Thoracic aorta (tissue), 2 donors: ENCODE measurements around the gene SLC41A3. TPM values are rescaled to one million over a fixed set of nuclear protein-coding genes. Genes with fewer than 3 reads are reported as not detected.

ENCODE experiments used
- ATAC-seq: fragments of 150-250 bp; one replicate; pipeline ENCODE4 v1.8.0; 2017; ENCODE audit warnings: low read depth; ENCODE audit not compliant: insufficient number of reproducible peaks, low FRiP score
- DNase-seq: peaks from one replicate; pipeline ENCODE4 v3.0.0-alpha.2; 2020; ENCODE audit warnings: low spot score
- H3K27ac ChIP-seq, 2 donors: fragments of 200-600 bp; sonication (generic); 1 replicate in 1 of 2; 2 replicates in 1 of 2; pipeline ENCODE4 v1.5.1; 2016; ENCODE audit warnings: mild to moderate bottlenecking in 2 of 2, moderate library complexity in 2 of 2
- H3K27me3 ChIP-seq: fragments of 200-600 bp; sonication (generic); replicated peaks from 2 replicates; pipeline ENCODE4 v1.6.0; 2016; ENCODE audit warnings: mild to moderate bottlenecking; ENCODE audit not compliant: insufficient read depth
- H3K36me3 ChIP-seq: fragments of 200-600 bp; sonication (generic); one replicate; pipeline ENCODE4 v1.5.1; 2016
- H3K4me1 ChIP-seq, 2 donors: fragments of 200-600 bp; sonication (generic); 1 replicate in 1 of 2; 2 replicates in 1 of 2; pipeline versions ENCODE4 v1.5.1 to v1.6.0; 2016; ENCODE audit warnings: low read depth in 2 of 2, mild to moderate bottlenecking in 1 of 2; ENCODE audit not compliant: control insufficient read depth in 1 of 2
- H3K4me3 ChIP-seq: fragments of 200-600 bp; sonication (generic); 2 replicates; pipeline ENCODE4 v1.5.1; 2016; ENCODE audit warnings: mild to moderate bottlenecking
- H3K9me3 ChIP-seq: fragments of 200-600 bp; sonication (generic); 2 replicates; pipeline ENCODE4 v1.5.1; 2016
- total RNA-seq, 2 donors: library from RNA; depleted of rRNA; stranded (reverse); fragments of >200 nt; gene quantifications; one replicate each; pipeline versions ENCODE4 v1.1.0 to v1.2.3, GENCODE V29; 2016
- TF ChIP-seq, protein P1 (sequence below): fragments of 200-600 bp; sonication (generic); IDR thresholded peaks from one replicate; pipeline ENCODE4 v1.5.1; 2019; ENCODE audit warnings: antibody characterized with exemption

Gene SLC41A3
- total RNA-seq, 2 donors from 2014 or later, result 70.9 to 106 TPM

DNA sequence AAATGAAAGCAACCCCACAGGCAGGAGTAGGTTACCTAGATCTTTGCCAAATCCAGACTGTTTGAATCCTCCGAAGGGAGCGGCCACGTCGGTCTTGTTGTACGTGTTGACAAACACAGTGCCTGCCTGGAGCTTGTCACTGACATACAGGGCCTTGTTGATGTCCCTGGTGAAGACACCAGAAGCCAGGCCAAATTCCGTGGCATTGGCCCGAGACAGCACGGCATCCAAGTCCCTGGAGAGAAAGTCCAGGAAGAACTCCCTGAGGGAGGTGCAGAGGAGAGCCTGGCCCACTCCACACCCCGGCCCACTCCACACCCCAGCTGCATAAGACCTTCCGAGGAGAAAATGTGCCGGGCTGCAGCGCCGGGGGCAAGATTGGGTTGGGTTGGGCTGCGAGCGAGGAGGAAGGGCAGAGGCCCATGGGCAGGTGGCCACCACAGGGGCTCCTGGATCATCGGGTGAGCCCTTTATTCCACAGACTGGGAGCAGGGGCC is 21.8 kb upstream of the SLC41A3 start:
- DNase-seq (no peak), ATAC-seq (no peak)
- no peaks in the 10 kb centered on the region for H3K9me3 ChIP-seq
- H3K27ac ChIP-seq, result no peak overlapping the region
- H3K4me1 ChIP-seq, result peaks cover 18 to 33% of the 10 kb centered on the region in 2 donors
- H3K4me3 ChIP-seq, result no peak overlapping the region
- H3K27me3 ChIP-seq, result no peaks in the 10 kb centered on the region
- peaks cover 19% of the 10 kb centered on the region for H3K36me3 ChIP-seq
- TF ChIP-seq, protein P1, sequence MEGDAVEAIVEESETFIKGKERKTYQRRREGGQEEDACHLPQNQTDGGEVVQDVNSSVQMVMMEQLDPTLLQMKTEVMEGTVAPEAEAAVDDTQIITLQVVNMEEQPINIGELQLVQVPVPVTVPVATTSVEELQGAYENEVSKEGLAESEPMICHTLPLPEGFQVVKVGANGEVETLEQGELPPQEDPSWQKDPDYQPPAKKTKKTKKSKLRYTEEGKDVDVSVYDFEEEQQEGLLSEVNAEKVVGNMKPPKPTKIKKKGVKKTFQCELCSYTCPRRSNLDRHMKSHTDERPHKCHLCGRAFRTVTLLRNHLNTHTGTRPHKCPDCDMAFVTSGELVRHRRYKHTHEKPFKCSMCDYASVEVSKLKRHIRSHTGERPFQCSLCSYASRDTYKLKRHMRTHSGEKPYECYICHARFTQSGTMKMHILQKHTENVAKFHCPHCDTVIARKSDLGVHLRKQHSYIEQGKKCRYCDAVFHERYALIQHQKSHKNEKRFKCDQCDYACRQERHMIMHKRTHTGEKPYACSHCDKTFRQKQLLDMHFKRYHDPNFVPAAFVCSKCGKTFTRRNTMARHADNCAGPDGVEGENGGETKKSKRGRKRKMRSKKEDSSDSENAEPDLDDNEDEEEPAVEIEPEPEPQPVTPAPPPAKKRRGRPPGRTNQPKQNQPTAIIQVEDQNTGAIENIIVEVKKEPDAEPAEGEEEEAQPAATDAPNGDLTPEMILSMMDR, result no peak

DNA sequence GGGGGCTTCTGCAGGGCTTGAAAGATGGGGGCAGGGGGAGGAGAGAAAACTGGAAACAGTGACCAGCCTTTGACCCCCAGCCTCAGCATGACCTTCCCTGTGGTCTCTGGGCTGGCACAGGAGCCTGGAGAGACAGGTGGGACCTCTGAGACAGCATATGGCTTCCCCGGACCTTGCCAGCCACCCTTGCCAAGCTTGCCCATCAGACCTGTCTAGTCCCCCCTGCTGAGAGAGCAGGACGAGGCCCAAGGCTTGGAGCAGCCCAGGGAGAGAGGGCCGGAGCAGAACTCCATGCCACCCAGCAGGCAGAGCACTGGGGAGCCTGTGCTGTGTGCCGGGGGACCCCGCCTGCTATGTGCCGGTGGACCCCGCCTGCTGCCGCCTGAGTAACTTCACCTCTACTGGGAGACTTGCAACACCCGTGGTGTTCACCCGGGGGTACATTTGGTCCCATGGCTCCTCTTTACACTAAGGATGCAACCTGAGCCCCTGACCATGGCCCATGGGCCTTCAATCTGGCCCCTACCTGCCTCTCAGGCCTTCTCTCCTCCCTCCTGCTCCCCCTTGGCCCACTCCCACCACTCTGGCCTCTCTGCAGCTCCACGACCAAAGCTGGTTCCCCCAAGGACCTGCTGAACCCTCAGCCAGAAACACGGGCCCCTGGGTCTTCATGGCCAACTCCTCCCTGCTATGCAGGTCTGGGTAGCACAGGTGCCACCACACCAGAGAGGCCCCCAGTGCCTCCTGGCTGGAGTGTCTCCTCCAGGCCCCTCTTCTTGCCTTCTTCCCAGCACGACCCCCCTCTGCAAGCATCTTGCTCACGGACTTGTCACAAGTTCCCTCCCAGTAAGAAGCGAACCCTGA is 21.1 kb upstream of the SLC41A3 start:
- H3K27me3 ChIP-seq, result no peaks in the 10 kb centered on the region
- H3K36me3 ChIP-seq, result peaks cover 19% of the 10 kb centered on the region
- TF ChIP-seq, protein P1, result no peak
- no peak overlapping the region for H3K27ac ChIP-seq
- ATAC-seq (no peak), DNase-seq (no peak)
- H3K4me3 ChIP-seq, result no peak overlapping the region
- H3K9me3 ChIP-seq, result no peaks in the 10 kb centered on the region
- peaks cover 22 to 41% of the 10 kb centered on the region in 2 donors for H3K4me1 ChIP-seq

DNA sequence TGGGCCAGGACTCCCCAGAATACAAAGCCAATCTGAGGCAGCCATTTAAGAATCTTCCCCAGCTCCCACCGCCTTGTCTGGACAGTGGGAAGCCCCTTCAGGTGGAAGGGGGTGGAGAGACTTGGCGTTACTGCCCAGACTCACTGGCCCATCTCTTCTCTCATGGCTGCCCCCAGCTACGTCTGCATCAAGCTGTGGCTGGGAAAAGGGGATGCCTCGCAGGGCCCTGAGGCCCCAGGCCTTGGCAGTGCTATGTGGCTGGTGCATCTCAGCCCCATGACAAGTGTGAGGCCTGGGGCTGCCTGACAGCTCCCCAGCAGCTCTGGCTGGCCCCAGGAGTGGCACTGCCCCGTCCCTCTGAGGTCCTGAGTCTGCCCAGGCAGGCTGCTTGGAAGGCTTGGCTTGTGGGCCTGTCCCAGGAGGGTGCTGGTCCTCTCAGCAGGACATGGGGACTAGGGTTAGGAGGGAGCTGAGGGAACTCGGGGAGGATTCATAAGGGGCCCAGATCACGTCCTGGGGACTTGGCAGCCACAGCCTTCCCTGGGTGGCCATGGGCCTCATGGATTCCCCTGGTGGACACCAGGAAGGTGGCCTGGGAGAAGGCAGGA is 20.2 kb upstream of the SLC41A3 start:
- ATAC-seq (no peak), DNase-seq (no peak)
- H3K9me3 ChIP-seq, result no peaks in the 10 kb centered on the region
- H3K27me3 ChIP-seq, result no peaks in the 10 kb centered on the region
- H3K27ac ChIP-seq, result peak overlapping the region in 1 of 2 donors; percentile 98
- H3K36me3 ChIP-seq, result peaks cover 15% of the 10 kb centered on the region
- H3K4me3 ChIP-seq, result no peak overlapping the region
- TF ChIP-seq, protein P1, result no peak
- H3K4me1 ChIP-seq, result peaks cover 28 to 49% of the 10 kb centered on the region in 2 donors

DNA sequence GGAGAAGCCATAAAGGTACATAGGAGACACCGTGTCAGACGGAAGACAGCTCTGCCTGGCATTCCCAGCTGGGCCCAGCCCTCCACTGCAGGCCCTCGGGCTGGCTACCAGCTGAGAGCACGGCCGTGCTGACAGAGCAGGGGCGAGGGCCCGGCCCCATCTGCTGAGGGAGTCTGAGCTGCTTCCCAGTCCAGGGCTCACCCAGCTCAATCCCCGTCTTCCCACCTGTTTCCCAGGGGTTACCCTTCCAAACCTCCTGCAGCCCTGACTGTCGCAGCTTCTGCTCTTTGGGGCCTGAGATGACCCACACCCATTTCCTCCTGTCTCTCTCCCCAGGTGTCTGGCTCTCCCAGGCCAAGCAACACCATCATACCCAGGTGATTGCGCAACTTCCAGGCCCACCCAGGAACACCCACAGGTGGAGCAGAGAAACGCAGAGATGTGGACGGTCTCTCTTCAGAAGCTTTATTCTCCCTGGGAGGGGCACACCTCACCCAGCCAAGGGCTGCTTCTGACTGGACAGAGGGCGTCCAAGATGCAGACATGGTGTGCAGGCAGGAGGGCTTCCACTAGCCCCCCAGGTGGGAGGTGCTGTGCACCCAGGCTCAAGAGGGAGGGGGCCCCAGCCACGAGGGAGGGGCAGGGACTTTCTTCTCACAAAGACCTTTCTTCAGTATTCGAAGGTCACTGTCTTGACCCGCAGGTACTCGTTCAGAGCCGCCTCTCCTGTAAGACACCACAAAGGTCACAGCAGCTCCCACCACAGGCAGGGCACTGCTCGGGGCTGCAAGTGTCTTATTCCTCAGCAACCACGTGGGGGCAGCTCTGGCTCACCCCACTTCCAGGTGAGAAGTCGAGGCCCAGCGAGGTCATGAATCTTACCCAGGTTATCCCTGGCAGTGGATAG is 19.4 kb upstream of the SLC41A3 start:
- DNase-seq (no peak), ATAC-seq (no peak)
- Histone ChIP-seq H3K9me3 (no peaks in the 10 kb centered on the region), H3K36me3 (peaks cover 12% of the 10 kb centered on the region), H3K27ac (peak overlapping the region; percentile 96 to 98), H3K27me3 (no peaks in the 10 kb centered on the region), H3K4me1 (peaks cover 33 to 57% of the 10 kb centered on the region in 2 donors), H3K4me3 (no peak overlapping the region)
- TF ChIP-seq, protein P1, result no peak
